ENCODE data around the gene TRIM28.

- TF ChIP-seq POLR2A (IDR thresholded peaks at IDR 0.05; ENCODE audit: low read length) (no peak), GATA1 (IDR thresholded peaks at IDR 0.05; ENCODE audit: low read depth, low read length) (no peak)
These were observed 12.6 kb upstream of the TRIM28 start for GRCh38 chr19:58531034-58531840.

All from erythroblast (primary cell).